Measurements from ENCODE around the gene MAB21L3. TPM values are rescaled to one million over a fixed set of nuclear protein-coding genes. Genes with fewer than 3 reads are reported as not detected.

MAB21L3 gene
- total RNA-seq, 1 donor from 2014 or later, result not detected

DNA sequence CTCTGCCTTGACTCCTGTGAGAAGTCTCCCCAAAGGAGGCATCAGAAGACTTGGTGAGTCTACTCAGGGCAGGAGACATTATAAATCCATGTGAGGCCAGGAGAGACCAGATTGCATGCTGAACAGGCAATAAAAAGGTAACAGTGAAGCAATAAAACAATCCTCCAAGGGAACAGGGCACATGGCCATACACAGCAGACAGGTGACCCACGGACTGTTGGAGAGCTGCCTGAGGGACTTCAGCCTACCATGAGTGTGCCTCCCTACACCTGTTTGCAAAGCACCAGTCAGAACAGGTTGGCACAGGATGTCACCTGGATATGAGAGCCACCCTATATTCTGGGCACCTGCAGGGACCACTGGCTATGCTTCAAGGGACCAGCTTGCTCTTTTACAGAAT, 67.6 kb downstream of the MAB21L3 start:
- no peak overlapping the region for H3K27ac Mint-ChIP-seq (ENCODE audit: unreplicated experiment)
- H3K36me3 Mint-ChIP-seq (ENCODE audit: low read depth), result no peaks in the 10 kb centered on the region
- no peak for DNase-seq (ENCODE audit: low read depth, low spot score)
- no peaks in the 10 kb centered on the region for H3K27me3 Mint-ChIP-seq (ENCODE audit: low read depth)
- TF ChIP-seq, protein P1, sequence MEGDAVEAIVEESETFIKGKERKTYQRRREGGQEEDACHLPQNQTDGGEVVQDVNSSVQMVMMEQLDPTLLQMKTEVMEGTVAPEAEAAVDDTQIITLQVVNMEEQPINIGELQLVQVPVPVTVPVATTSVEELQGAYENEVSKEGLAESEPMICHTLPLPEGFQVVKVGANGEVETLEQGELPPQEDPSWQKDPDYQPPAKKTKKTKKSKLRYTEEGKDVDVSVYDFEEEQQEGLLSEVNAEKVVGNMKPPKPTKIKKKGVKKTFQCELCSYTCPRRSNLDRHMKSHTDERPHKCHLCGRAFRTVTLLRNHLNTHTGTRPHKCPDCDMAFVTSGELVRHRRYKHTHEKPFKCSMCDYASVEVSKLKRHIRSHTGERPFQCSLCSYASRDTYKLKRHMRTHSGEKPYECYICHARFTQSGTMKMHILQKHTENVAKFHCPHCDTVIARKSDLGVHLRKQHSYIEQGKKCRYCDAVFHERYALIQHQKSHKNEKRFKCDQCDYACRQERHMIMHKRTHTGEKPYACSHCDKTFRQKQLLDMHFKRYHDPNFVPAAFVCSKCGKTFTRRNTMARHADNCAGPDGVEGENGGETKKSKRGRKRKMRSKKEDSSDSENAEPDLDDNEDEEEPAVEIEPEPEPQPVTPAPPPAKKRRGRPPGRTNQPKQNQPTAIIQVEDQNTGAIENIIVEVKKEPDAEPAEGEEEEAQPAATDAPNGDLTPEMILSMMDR (conservative IDR thresholded peaks at IDR 0.05), result no peak
- H3K9me3 Mint-ChIP-seq, result no peaks in the 10 kb centered on the region
- no peak overlapping the region for H3K4me3 Mint-ChIP-seq
- no peaks in the 10 kb centered on the region for H3K4me1 Mint-ChIP-seq

DNA sequence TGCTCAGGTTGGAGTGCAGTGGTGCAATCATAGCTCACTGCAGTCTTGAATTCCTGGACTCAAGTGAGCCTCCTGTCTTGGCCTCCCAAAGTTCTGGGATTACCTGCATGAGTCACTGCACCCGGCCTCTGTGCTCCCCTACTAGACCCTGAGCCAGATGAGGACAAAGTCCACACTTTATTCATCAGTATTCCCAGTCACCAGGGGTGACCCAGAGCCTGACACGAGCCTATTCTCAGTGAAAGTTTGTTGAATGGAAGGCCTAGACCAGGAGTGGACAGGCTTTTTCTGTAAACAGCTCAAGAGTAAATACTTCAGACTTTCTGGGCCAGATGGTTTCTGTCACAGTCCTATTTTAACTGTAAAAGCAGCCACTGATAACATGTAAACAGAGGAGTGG, 68.2 kb downstream of the MAB21L3 start:
- Mint-ChIP-seq H3K4me1 (no peaks in the 10 kb centered on the region), H3K36me3 (ENCODE audit: low read depth) (no peaks in the 10 kb centered on the region), H3K27ac (ENCODE audit: unreplicated experiment) (no peak overlapping the region), H3K4me3 (no peak overlapping the region), H3K9me3 (no peaks in the 10 kb centered on the region), H3K27me3 (ENCODE audit: low read depth) (no peaks in the 10 kb centered on the region)
- no peak for DNase-seq (ENCODE audit: low read depth, low spot score)
- TF ChIP-seq, protein P1 (conservative IDR thresholded peaks at IDR 0.05), result no peak

DNA sequence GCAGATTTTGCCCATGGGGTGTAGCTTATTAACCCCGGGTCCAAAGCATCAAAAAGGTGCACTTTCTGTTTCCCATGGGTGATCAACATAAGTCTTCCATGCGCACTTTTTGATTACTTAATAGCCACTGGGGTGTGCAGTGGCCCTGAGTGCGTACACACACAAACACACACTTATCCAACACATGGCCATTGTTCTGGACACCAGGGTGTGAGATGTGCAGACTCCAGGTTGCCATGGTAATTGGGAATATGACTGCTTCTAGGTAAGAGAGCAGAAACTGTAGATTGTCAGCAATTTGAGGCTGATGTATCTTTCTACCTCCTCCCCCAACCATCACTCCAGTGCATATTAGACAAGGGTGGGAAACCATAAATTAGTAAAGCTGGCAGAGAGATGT, 68.8 kb downstream of the MAB21L3 start:
- Mint-ChIP-seq H3K27ac (ENCODE audit: unreplicated experiment) (no peak overlapping the region), H3K36me3 (ENCODE audit: low read depth) (no peaks in the 10 kb centered on the region), H3K4me1 (no peaks in the 10 kb centered on the region), H3K9me3 (no peaks in the 10 kb centered on the region), H3K27me3 (ENCODE audit: low read depth) (no peaks in the 10 kb centered on the region), H3K4me3 (no peak overlapping the region)
- TF ChIP-seq, protein P1 (conservative IDR thresholded peaks at IDR 0.05), result no peak
- no peak for DNase-seq (ENCODE audit: low read depth, low spot score)

DNA sequence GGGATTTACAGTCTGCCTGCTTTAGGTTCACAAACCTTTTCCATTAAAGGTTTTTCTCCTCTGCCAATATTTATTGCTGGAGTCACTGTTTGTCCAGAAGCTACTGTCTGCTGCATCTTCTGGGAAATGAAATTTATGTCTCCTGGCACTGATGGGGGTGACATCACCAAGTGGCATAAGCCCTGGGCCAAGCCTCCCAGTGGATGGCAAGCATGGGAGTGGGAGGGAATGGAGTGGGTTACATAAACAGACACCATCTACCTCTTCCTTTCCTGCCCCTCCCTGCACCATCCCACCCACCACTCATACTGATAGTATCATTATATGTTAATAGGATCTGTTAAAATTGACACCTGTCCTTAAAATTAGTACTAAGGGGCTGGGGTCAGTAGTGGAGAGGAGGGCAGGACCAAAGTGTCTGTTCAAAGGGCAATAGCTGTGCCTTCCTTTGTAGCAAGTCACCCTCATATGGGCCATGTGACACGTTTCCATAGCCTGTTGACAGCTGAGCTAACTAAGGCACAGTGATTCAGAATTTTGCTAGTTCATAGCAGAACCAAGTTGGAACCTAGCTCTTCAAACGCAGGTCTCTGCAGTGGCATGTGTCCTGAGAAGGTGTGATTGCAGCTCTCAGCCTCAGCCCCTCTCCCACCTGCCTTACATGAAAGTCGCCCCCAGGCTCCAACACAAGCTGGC, 71.0 kb downstream of the MAB21L3 start:
- Mint-ChIP-seq H3K27ac (ENCODE audit: unreplicated experiment) (no peak overlapping the region), H3K36me3 (ENCODE audit: low read depth) (no peaks in the 10 kb centered on the region), H3K4me3 (no peak overlapping the region), H3K4me1 (no peaks in the 10 kb centered on the region), H3K9me3 (no peaks in the 10 kb centered on the region), H3K27me3 (ENCODE audit: low read depth) (no peaks in the 10 kb centered on the region)
- no peak for DNase-seq (ENCODE audit: low read depth, low spot score)
- TF ChIP-seq, protein P1 (conservative IDR thresholded peaks at IDR 0.05), result no peak

Other genes with a start within 250 kb of the MAB21L3 start
- 1.8 and 2.3 TPM in 2 replicates for gene SLC22A15, start 134.9 kb upstream of the MAB21L3 start, total RNA-seq